Endodermal cell (in vitro differentiated cells): ENCODE results near the gene CDH13. TPM values are rescaled to one million over a fixed set of nuclear protein-coding genes. Genes with fewer than 3 reads are reported as not detected.

Experiments
- DNase-seq: peaks from one replicate; pipeline ENCODE4 v3.0.0-alpha.2; 2017
- H3K27ac ChIP-seq: 2 replicates; pipeline ENCODE4 v1.5.1; 2013; ENCODE audit warnings: mild to moderate bottlenecking, low read depth, low read length, moderate library complexity
- H3K27me3 ChIP-seq: 2 replicates; pipeline ENCODE4 v1.6.1; 2013; ENCODE audit warnings: mild to moderate bottlenecking, low read length, moderate library complexity; ENCODE audit not compliant: insufficient read depth, control insufficient read depth, poor library complexity, severe bottlenecking
- H3K36me3 ChIP-seq: 2 replicates; pipeline ENCODE4 v1.7.0; 2013; ENCODE audit warnings: mild to moderate bottlenecking, low read length, moderate library complexity; ENCODE audit not compliant: control insufficient read depth, insufficient read depth
- H3K4me1 ChIP-seq: one replicate; pipeline ENCODE4 v1.7.0; 2013; ENCODE audit warnings: low read length; ENCODE audit not compliant: control insufficient read depth, insufficient read depth
- H3K4me3 ChIP-seq: 2 replicates; pipeline ENCODE4 v1.5.1; 2013; ENCODE audit warnings: mild to moderate bottlenecking, low read length, moderate library complexity
- H3K9ac ChIP-seq: 2 replicates; pipeline ENCODE4 v1.6.1; 2013; ENCODE audit warnings: mild to moderate bottlenecking, low read length, moderate library complexity; ENCODE audit not compliant: poor library complexity, severe bottlenecking; ENCODE audit errors: extremely low read depth
- H3K9me3 ChIP-seq: 2 replicates; pipeline ENCODE4 v1.6.1; 2013; ENCODE audit warnings: mild to moderate bottlenecking, low read length, moderate library complexity; ENCODE audit not compliant: control insufficient read depth
- H3K27ac Mint-ChIP-seq: 2 replicates; pipeline ENCODE4 v1.8.0; 2020; ENCODE audit warnings: mixed read lengths
- H3K27me3 Mint-ChIP-seq: 2 replicates; pipeline ENCODE4 v1.8.0; 2021; ENCODE audit warnings: mild to moderate bottlenecking, mixed read lengths; ENCODE audit not compliant: insufficient read depth
- H3K36me3 Mint-ChIP-seq: 2 replicates; pipeline ENCODE4 v1.8.0; 2020; ENCODE audit warnings: low read depth, mixed read lengths
- H3K4me1 Mint-ChIP-seq: 2 replicates; pipeline ENCODE4 v1.8.0; 2020; ENCODE audit warnings: mixed read lengths
- H3K4me3 Mint-ChIP-seq: 2 replicates; pipeline ENCODE4 v1.8.0; 2020; ENCODE audit warnings: mild to moderate bottlenecking, moderate library complexity, mixed read lengths
- H3K9me3 Mint-ChIP-seq: 2 replicates; pipeline ENCODE4 v1.8.0; 2020; ENCODE audit warnings: mild to moderate bottlenecking, mixed read lengths
- WGBS, 2 experiments: methylation state at CpG; one replicate each; pipeline versions ENCODE4 v1.1.5 to v1.1.7; 2013; ENCODE audit warnings: missing lambda C conversion rate in 2 of 2, mixed read lengths in 1 of 2; ENCODE audit not compliant: insufficient coverage in 1 of 2, insufficient read length in 1 of 2; 5-methylcytosine and 5-hydroxymethylcytosine counted together
- total RNA-seq, 2 donors: library from RNA; stranded (reverse); fragmentation: NEBNext Ultra II Directional in 1 of 2; extraction: Animal tissue kit (Norgen Biotek cat#: 25700) in 1 of 2; gene quantifications; 2 replicates in 1 of 2; 3 replicates in 1 of 2; pipeline ENCODE4 v1.2.1, GENCODE V29; 2021
- TF ChIP-seq, protein P1 (sequence below): fragments of 200-600 bp; sonication (generic); conservative IDR thresholded peaks from 2 replicates; pipeline ENCODE4 v1.5.0; 2021; ENCODE audit warnings: antibody characterized with exemption, mild to moderate bottlenecking

The CDH13 gene
- total RNA-seq, 2 donors from 2014 or later: 0.86 to 1.8 TPM

- TF ChIP-seq, protein P1, sequence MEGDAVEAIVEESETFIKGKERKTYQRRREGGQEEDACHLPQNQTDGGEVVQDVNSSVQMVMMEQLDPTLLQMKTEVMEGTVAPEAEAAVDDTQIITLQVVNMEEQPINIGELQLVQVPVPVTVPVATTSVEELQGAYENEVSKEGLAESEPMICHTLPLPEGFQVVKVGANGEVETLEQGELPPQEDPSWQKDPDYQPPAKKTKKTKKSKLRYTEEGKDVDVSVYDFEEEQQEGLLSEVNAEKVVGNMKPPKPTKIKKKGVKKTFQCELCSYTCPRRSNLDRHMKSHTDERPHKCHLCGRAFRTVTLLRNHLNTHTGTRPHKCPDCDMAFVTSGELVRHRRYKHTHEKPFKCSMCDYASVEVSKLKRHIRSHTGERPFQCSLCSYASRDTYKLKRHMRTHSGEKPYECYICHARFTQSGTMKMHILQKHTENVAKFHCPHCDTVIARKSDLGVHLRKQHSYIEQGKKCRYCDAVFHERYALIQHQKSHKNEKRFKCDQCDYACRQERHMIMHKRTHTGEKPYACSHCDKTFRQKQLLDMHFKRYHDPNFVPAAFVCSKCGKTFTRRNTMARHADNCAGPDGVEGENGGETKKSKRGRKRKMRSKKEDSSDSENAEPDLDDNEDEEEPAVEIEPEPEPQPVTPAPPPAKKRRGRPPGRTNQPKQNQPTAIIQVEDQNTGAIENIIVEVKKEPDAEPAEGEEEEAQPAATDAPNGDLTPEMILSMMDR: no peak
- Mint-ChIP-seq H3K36me3 (no peaks in the 10 kb centered on the region), H3K4me3 (no peak overlapping the region), H3K4me1 (no peaks in the 10 kb centered on the region), H3K27ac (no peak overlapping the region), H3K9me3 (peaks cover 5% of the 10 kb centered on the region), H3K27me3 (no peaks in the 10 kb centered on the region)
- H3K9me3 ChIP-seq: peaks cover 4% of the 10 kb centered on the region
- no peak overlapping the region for H3K27ac ChIP-seq
- H3K4me3 ChIP-seq: no peak overlapping the region
- no peaks in the 10 kb centered on the region for H3K36me3 ChIP-seq
- no peaks in the 10 kb centered on the region for H3K4me1 ChIP-seq
- no peaks in the 10 kb centered on the region for H3K27me3 ChIP-seq
- 50 to 64% methylated on average over 2 to 3 of the region's 3 CpGs for WGBS, 2 experiments
- DNase-seq: no peak
- H3K9ac ChIP-seq: no peak overlapping the region
Observed at GRCh38 chr16:83085660-83086059, 458.9 kb downstream of the CDH13 start.

- Mint-ChIP-seq H3K9me3 (peaks cover 16% of the 10 kb centered on the region), H3K27me3 (no peaks in the 10 kb centered on the region), H3K4me3 (no peak overlapping the region), H3K4me1 (no peaks in the 10 kb centered on the region), H3K36me3 (no peaks in the 10 kb centered on the region), H3K27ac (no peak overlapping the region)
- H3K36me3 ChIP-seq: no peaks in the 10 kb centered on the region
- no peak for DNase-seq
- WGBS, 2 experiments: 82 to 84% methylated on average over 7 to 10 of the region's 10 CpGs
- H3K27me3 ChIP-seq: no peaks in the 10 kb centered on the region
- H3K9ac ChIP-seq: no peak overlapping the region
- no peaks in the 10 kb centered on the region for H3K4me1 ChIP-seq
- peaks cover 18% of the 10 kb centered on the region for H3K9me3 ChIP-seq
- H3K27ac ChIP-seq: no peak overlapping the region
- no peak overlapping the region for H3K4me3 ChIP-seq
- TF ChIP-seq, protein P1: no peak
Observed at GRCh38 chr16:83095941-83096692, 469.3 kb downstream of the CDH13 start.

DNA sequence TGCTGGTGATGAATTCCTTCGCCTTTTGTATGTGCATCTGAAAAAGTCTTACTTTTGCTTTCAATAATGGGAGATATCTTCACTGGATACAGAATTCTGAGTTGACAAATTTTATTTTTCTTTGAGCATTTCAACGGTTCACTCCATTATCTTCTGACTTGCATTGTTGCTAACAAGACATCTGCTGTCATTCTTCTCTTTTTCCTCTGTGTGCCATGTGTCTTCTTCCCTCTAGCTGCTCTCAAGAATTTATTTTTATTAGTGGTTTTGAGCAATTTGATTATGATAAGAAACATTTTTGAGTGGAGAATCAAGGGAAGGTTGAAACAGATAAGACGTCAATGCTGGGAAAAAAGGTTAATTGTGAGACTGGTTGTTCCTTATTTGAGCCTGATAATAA is 471.8 kb downstream of the CDH13 start:
- no peaks in the 10 kb centered on the region for H3K4me1 Mint-ChIP-seq
- H3K36me3 ChIP-seq: no peaks in the 10 kb centered on the region
- no peak overlapping the region for H3K9ac ChIP-seq
- H3K27me3 Mint-ChIP-seq: no peaks in the 10 kb centered on the region
- no peak for DNase-seq
- WGBS, 2 experiments: 88 to 91% methylated on average over 3 of the region's 3 CpGs
- H3K9me3 ChIP-seq: peaks cover 30% of the 10 kb centered on the region
- TF ChIP-seq, protein P1: no peak
- no peak overlapping the region for H3K4me3 Mint-ChIP-seq
- H3K27me3 ChIP-seq: no peaks in the 10 kb centered on the region
- no peaks in the 10 kb centered on the region for H3K36me3 Mint-ChIP-seq
- H3K4me1 ChIP-seq: no peaks in the 10 kb centered on the region
- no peak overlapping the region for H3K27ac ChIP-seq
- no peak overlapping the region for H3K27ac Mint-ChIP-seq
- no peak overlapping the region for H3K4me3 ChIP-seq
- H3K9me3 Mint-ChIP-seq: peaks cover 27% of the 10 kb centered on the region
